ENCODE data around the gene FAM76B.
A peak's percentile ranks its signal among the peaks of the same experiment; 100 is the strongest.

FAM76B gene

DNA sequence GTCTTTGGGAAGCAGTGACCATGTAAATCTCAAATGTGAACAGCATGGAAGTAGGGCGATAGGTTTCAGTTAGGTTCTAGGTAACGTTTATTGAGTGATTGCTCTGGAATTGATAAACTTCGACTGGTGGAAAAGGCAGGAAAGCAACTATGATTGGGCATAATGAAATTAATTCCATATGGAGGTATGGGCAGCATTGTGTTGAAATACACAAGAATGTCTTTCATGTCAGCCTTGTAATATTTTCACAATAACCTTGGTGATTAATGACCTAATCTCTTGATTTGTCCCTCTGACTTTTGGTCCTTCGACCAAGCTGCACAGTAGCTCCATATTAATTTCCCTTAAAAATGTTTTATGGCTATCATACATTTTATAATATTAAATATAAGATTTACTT lies 3.5 kb upstream of the FAM76B start:
- WGBS (ENCODE audit: extremely low coverage, insufficient coverage, insufficient read length), result no CpG with 5 or more reads among the region's 4 CpGs
- H2BK12ac ChIP-seq (ENCODE audit: low read length), result no peak overlapping the region
- no peaks in the 10 kb centered on the region for H3K27me3 ChIP-seq (ENCODE audit: insufficient read depth, low read length)
- H2BK120ac ChIP-seq (ENCODE audit: insufficient read depth, low read length, poor library complexity), result no peak overlapping the region
- H4K12ac ChIP-seq (ENCODE audit: low read depth, low read length), result no peak overlapping the region
- no peak overlapping the region for H3K18ac ChIP-seq (ENCODE audit: low read length)
- H3K27ac ChIP-seq (ENCODE audit: low read depth, low read length), result no peak overlapping the region
- peaks cover 0 to 4% of the 10 kb centered on the region in 2 experiments for H3K4me1 ChIP-seq (ENCODE audit: control insufficient read depth in 1 of 2, insufficient read depth in 2 of 2, low read length in 2 of 2)
- no peaks in the 10 kb centered on the region for H3K9me3 ChIP-seq (ENCODE audit: insufficient read depth, low read depth, low read length)
- no peak overlapping the region for H3K9ac ChIP-seq (ENCODE audit: low read length)
- DNase-seq, result no peak
- no peak overlapping the region for H3K14ac ChIP-seq (ENCODE audit: low read length)
- H3K4ac ChIP-seq (ENCODE audit: low read depth, low read length), result peak overlapping the region; percentile 56
- no peak overlapping the region for H3K23ac ChIP-seq (ENCODE audit: low read length)
- H3K4me2 ChIP-seq (ENCODE audit: low read length), result no peak overlapping the region
- H2AFZ ChIP-seq (ENCODE audit: insufficient read depth, low read length, poor library complexity), result no peak overlapping the region
- peaks cover 19% of the 10 kb centered on the region for H3K79me1 ChIP-seq (ENCODE audit: low read length)
- no peak overlapping the region for H3K4me3 ChIP-seq (ENCODE audit: low read depth, low read length)
- H2BK5ac ChIP-seq (ENCODE audit: low read depth, low read length, poor library complexity), result no peak overlapping the region
- no peak overlapping the region for H4K91ac ChIP-seq (ENCODE audit: low read depth, low read length)
- peaks cover 17% of the 10 kb centered on the region for H3K79me2 ChIP-seq (ENCODE audit: control insufficient read depth, insufficient read depth, low read length, poor library complexity)
- H2AK5ac ChIP-seq (ENCODE audit: low read length), result no peak overlapping the region
- H4K8ac ChIP-seq (ENCODE audit: low read depth, low read length), result no peak overlapping the region
- H3K36me3 ChIP-seq (ENCODE audit: control insufficient read depth in 1 of 2, insufficient read depth in 2 of 2, low read length in 2 of 2), result no peaks in the 10 kb centered on the region

GRCh38 chr11:95792700-95793099 lies 3.1 kb upstream of the FAM76B start:
- H2BK120ac ChIP-seq (ENCODE audit: insufficient read depth, low read length, poor library complexity), result no peak overlapping the region
- H3K4ac ChIP-seq (ENCODE audit: low read depth, low read length), result no peak overlapping the region
- no peak overlapping the region for H4K8ac ChIP-seq (ENCODE audit: low read depth, low read length)
- no peak overlapping the region for H3K14ac ChIP-seq (ENCODE audit: low read length)
- no peaks in the 10 kb centered on the region for H3K27me3 ChIP-seq (ENCODE audit: insufficient read depth, low read length)
- no peaks in the 10 kb centered on the region for H3K9me3 ChIP-seq (ENCODE audit: insufficient read depth, low read depth, low read length)
- H2AK5ac ChIP-seq (ENCODE audit: low read length), result no peak overlapping the region
- no peak overlapping the region for H4K91ac ChIP-seq (ENCODE audit: low read depth, low read length)
- WGBS (ENCODE audit: extremely low coverage, insufficient coverage, insufficient read length), result no CpG with 5 or more reads among the region's 7 CpGs
- H3K9ac ChIP-seq (ENCODE audit: low read length), result no peak overlapping the region
- H2BK5ac ChIP-seq (ENCODE audit: low read depth, low read length, poor library complexity), result no peak overlapping the region
- H3K4me1 ChIP-seq (ENCODE audit: control insufficient read depth in 1 of 2, insufficient read depth in 2 of 2, low read length in 2 of 2), result peaks cover 0 to 4% of the 10 kb centered on the region in 2 experiments
- H2AFZ ChIP-seq (ENCODE audit: insufficient read depth, low read length, poor library complexity), result no peak overlapping the region
- no peak overlapping the region for H4K12ac ChIP-seq (ENCODE audit: low read depth, low read length)
- H3K79me1 ChIP-seq (ENCODE audit: low read length), result peaks cover 19% of the 10 kb centered on the region
- peaks cover 17% of the 10 kb centered on the region for H3K79me2 ChIP-seq (ENCODE audit: control insufficient read depth, insufficient read depth, low read length, poor library complexity)
- no peak overlapping the region for H3K27ac ChIP-seq (ENCODE audit: low read depth, low read length)
- H3K23ac ChIP-seq (ENCODE audit: low read length), result no peak overlapping the region
- H3K36me3 ChIP-seq (ENCODE audit: control insufficient read depth in 1 of 2, insufficient read depth in 2 of 2, low read length in 2 of 2), result no peaks in the 10 kb centered on the region
- H3K4me3 ChIP-seq (ENCODE audit: low read depth, low read length), result no peak overlapping the region
- no peak overlapping the region for H2BK12ac ChIP-seq (ENCODE audit: low read length)
- H3K18ac ChIP-seq (ENCODE audit: low read length), result no peak overlapping the region
- no peak overlapping the region for H3K4me2 ChIP-seq (ENCODE audit: low read length)
- no peak for DNase-seq

- Histone ChIP-seq H3K79me1 (ENCODE audit: low read length) (peaks cover 19% of the 10 kb centered on the region), H3K27me3 (ENCODE audit: insufficient read depth, low read length) (no peaks in the 10 kb centered on the region), H3K9ac (ENCODE audit: low read length) (no peak overlapping the region), H4K12ac (ENCODE audit: low read depth, low read length) (no peak overlapping the region), H3K23ac (ENCODE audit: low read length) (no peak overlapping the region), H3K4ac (ENCODE audit: low read depth, low read length) (peak overlapping the region; percentile 64), H2AK5ac (ENCODE audit: low read length) (no peak overlapping the region), H4K91ac (ENCODE audit: low read depth, low read length) (no peak overlapping the region), H3K36me3 (ENCODE audit: control insufficient read depth in 1 of 2, insufficient read depth in 2 of 2, low read length in 2 of 2) (peaks cover 0 to 2% of the 10 kb centered on the region in 2 experiments), H3K4me3 (ENCODE audit: low read depth, low read length) (no peak overlapping the region), H2BK12ac (ENCODE audit: low read length) (no peak overlapping the region), H3K27ac (ENCODE audit: low read depth, low read length) (no peak overlapping the region), H3K79me2 (ENCODE audit: control insufficient read depth, insufficient read depth, low read length, poor library complexity) (peaks cover 17% of the 10 kb centered on the region), H3K4me1 (ENCODE audit: control insufficient read depth in 1 of 2, insufficient read depth in 2 of 2, low read length in 2 of 2) (peaks cover 0 to 4% of the 10 kb centered on the region in 2 experiments), H2BK5ac (ENCODE audit: low read depth, low read length, poor library complexity) (no peak overlapping the region), H3K18ac (ENCODE audit: low read length) (no peak overlapping the region), H2BK120ac (ENCODE audit: insufficient read depth, low read length, poor library complexity) (no peak overlapping the region), H3K14ac (ENCODE audit: low read length) (no peak overlapping the region), H4K8ac (ENCODE audit: low read depth, low read length) (no peak overlapping the region), H2AFZ (ENCODE audit: insufficient read depth, low read length, poor library complexity) (no peak overlapping the region), H3K9me3 (ENCODE audit: insufficient read depth, low read depth, low read length) (no peaks in the 10 kb centered on the region), H3K4me2 (ENCODE audit: low read length) (no peak overlapping the region)
- WGBS (ENCODE audit: extremely low coverage, insufficient coverage, insufficient read length), result no CpG with 5 or more reads among the region's 8 CpGs
- DNase-seq, result no peak
Measured at GRCh38 chr11:95792200-95792599, 2.6 kb upstream of the FAM76B start.

- Histone ChIP-seq H3K4me1 (ENCODE audit: control insufficient read depth in 1 of 2, insufficient read depth in 2 of 2, low read length in 2 of 2) (peaks cover 0 to 4% of the 10 kb centered on the region in 2 experiments), H3K14ac (ENCODE audit: low read length) (no peak overlapping the region), H3K18ac (ENCODE audit: low read length) (no peak overlapping the region), H2AK5ac (ENCODE audit: low read length) (no peak overlapping the region), H3K4me3 (ENCODE audit: low read depth, low read length) (no peak overlapping the region), H4K91ac (ENCODE audit: low read depth, low read length) (no peak overlapping the region), H4K8ac (ENCODE audit: low read depth, low read length) (no peak overlapping the region), H2AFZ (ENCODE audit: insufficient read depth, low read length, poor library complexity) (no peak overlapping the region), H3K27me3 (ENCODE audit: insufficient read depth, low read length) (no peaks in the 10 kb centered on the region), H2BK120ac (ENCODE audit: insufficient read depth, low read length, poor library complexity) (no peak overlapping the region), H2BK5ac (ENCODE audit: low read depth, low read length, poor library complexity) (no peak overlapping the region), H3K79me1 (ENCODE audit: low read length) (peaks cover 19% of the 10 kb centered on the region), H3K4ac (ENCODE audit: low read depth, low read length) (peak overlapping the region; percentile 33), H3K23ac (ENCODE audit: low read length) (no peak overlapping the region), H3K9me3 (ENCODE audit: insufficient read depth, low read depth, low read length) (no peaks in the 10 kb centered on the region), H3K79me2 (ENCODE audit: control insufficient read depth, insufficient read depth, low read length, poor library complexity) (peaks cover 17% of the 10 kb centered on the region), H3K9ac (ENCODE audit: low read length) (no peak overlapping the region), H2BK12ac (ENCODE audit: low read length) (no peak overlapping the region), H3K36me3 (ENCODE audit: control insufficient read depth in 1 of 2, insufficient read depth in 2 of 2, low read length in 2 of 2) (peaks cover 0 to 3% of the 10 kb centered on the region in 2 experiments), H3K4me2 (ENCODE audit: low read length) (peak overlapping the region; percentile 86), H3K27ac (ENCODE audit: low read depth, low read length) (no peak overlapping the region), H4K12ac (ENCODE audit: low read depth, low read length) (no peak overlapping the region)
- DNase-seq, result no peak
- 100% methylated on average over 4 of the region's 8 CpGs for WGBS (ENCODE audit: extremely low coverage, insufficient coverage, insufficient read length)
Measured at GRCh38 chr11:95791709-95792033, 2.1 kb upstream of the FAM76B start.
